HG02678 (cell line): ENCODE measurements around the gene PHLDB1.

ENCODE experiments used
- ATAC-seq: cut with Tn5 transposase; IDR thresholded peaks from one replicate; pipeline ENCODE4 v1.9.1; 2021; ENCODE audit warnings: mild to moderate bottlenecking, moderate library complexity; ENCODE audit not compliant: unreplicated experiment

Gene PHLDB1

DNA sequence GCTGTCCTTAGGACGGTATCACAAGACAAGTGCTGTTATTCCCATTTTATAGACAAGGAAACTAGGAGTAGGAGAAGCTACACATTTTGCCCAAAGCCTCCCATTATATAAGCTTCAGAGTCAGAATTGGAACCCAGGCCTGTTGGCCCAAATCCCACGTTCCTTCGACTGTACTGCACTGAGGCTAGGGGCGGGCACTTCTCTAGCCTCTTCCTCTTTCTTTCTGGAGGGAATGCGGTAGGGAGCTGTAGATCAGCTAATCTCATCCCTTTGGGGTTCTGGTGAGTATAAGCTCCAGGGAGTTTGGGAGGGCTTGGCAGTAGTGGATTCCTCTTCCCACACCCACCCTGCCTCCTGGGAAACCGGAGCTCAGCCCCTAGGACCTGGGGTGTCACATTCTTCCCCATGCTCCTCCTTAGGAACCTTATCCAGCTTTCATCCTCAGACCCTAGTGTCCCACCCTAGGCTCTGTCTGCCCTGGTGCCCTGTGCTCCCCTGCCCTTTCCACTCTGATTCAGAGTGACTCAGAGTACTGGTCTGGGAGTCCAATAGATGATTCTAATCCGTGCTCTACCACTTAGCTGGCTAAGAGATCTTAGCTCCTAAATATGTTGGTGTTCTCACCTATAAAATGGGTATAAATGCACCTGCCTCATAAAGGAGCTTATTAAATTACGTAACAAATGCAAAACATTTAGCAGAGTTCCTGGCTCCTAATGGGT, 29.3 kb downstream of the PHLDB1 start:
- no peak for ATAC-seq

DNA sequence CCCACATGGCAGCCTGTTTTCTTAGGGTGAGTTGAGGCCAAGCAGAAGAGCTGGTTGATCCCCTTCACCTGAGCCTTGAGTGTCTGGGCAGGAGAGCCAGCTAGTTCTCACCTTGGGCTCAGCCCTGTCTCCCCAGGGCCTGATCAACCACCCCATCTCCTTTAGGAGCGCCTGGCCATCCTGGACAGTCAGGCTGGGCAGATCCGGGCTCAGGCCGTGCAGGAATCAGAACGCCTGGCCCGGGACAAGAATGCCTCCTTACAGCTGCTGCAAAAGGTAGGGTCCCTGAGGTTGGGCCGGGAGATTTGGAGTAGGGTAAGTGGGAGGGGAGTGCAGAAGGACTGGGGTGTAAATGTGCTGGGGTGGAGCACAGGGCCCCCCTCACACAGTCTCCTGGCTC, 31.3 kb downstream of the PHLDB1 start:
- no peak for ATAC-seq

DNA sequence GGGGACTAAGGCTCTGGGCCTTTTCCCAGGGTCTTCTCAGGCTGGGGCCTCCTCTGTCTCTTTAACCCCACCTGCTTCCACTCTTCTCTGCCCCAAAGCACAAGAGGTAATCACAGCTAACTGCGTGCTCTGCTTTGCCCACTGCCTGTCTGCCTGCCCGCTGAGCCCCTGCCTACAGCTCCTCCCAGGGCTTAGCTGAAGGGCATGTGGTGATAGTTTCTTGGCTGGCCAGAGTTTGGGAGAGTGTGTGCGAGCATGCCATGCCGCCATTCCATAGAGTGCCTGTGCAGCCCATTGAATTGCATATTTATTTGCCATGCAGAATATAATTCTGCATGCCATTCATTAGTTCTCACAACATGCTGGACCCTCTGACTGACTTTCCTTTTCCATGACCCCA, 32.5 kb downstream of the PHLDB1 start:
- no peak for ATAC-seq

DNA sequence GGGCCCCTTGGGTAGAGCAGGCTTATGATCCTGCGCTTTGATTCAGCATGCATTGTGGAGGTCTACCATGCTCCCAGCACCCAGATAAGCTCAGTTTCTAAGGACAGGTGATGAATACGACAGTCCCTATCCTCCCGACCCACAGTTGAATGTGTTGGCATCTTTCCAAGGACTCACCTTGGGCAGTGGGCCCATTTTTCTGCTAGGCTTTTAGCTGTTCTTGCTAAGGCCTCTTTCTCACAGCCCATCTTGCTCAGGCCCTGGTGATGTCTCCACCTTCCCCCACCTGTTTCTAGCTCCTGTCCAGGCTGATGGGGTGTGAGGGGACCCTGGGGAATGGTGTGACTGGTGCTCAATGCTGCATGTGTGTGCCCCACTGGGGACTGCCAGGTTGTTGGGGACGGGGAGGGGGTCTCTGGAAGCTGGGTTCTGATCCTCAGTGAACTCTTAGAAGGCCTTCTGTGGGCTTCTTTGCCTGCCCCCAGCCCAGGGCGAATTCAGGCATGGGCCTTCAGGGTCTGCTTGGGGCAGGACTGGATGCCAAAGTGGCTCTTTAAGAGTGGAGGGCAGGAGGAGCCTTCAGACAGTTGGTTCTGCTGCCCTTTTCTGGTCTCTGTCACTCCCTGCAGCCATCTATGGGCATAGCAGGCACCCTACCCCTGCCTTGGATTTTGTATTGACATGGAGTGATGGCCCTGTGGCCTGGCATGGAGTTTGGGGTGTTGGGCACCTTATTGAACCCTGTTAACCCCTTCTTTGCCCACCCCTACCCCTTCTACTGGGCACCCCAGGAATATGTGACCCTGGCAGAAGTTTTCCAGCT, 33.1 kb downstream of the PHLDB1 start:
- ATAC-seq: no peak

DNA sequence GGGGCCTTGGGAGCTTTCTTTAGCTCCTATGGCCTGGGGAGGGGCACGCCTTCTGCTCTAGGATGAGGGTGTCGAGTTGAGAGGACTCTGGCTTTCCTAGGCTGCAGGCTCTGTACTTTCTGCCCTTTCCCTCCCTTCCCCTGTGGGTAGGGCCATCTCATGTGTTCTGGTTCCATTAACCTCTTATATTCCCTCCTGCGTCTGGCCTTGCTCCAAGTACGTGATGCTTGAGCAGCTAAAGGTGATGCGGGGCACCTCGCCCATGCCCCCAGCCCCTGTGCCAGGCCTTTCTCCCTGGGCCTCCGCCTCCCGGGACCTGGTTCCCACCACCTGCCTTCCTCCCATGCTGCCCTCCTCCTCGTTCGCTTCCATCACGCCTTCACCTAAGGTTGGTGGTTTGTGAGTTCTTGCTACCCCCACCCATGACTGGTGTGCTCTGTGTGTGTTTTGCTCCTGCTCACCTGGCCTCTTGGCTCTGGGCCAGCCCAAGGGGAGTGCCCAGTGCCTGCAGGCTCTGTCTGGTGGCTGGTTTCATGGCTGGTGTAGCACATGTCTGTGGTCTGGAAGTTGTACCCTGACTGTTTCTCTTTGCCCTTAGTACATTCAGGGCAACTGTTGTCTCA, 34.1 kb downstream of the PHLDB1 start:
- ATAC-seq: no peak

DNA sequence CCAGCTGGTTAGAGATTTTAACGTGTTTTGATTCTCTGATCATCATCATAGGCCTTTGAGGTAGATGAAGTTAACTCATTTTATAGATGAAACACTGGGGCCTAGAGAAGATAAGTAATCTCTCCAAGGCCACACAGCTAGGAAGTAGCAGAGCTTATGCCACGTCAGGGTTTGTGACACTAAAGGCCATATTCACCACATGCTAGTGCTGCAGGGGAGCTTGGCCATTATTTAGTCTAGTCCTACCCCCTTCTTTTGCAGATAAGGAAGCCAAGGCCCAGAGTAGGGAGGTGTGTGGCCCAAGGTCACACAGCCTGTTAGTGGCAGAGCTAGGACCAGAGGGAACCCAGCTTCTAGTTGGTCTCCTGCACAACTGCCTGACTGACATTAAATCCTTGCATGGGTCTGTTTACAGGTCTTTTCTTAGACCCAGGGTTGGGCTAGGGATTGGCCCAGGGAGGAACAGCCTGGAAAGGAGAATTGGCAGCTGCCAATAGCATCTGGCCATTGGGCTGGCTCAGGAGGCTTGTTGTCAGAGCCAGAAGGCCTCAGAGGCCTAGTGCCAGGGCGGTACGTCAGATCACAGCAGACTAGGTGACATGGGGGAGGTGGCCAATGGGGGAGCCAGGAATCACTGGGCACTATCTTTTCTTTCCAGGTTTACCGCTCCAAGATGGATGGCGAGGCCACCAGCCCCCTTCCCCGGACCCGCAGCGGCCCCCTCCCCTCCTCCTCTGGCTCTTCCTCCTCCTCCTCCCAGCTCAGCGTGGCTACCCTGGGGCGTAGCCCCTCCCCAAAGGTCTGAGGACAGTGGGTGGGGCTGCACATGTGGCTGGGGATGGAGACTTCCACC, 36.0 kb downstream of the PHLDB1 start:
- ATAC-seq: no peak

DNA sequence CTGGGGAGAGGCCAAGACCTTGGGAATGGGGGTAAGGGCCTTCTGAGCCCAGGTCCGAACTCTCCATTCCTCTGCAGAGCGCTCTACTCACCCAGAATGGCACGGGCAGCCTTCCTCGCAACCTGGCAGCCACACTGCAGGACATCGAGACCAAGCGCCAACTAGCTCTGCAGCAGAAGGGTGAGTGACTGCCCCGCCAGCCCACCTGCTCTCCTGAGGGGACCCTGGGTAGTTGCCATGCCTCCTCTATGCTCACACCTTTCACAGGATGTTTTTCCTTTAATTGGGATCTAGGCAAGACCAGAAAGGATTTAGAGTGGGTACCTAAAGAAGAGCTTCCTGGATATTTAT, 36.6 kb downstream of the PHLDB1 start:
- no peak for ATAC-seq

DNA sequence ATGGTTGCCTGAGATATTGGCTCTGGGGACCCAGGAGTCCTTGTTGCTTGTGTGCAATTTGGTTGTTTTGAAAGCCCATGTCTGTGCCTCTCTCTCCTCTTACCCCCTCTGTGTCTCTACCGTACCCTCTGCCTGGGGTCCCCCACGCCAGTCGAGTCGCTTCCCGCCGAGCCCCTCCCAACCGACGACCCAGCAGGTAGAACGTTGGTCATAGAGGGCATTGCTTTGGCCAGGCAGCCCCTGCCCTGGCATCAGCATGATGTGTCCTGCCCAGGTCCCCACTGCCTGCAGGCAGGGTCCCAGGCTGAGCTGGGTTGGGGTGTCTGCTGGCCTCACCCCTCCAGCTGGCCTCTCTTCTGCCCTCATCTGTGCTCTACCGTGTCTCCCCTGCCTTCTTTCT, 37.1 kb downstream of the PHLDB1 start:
- ATAC-seq: no peak

DNA sequence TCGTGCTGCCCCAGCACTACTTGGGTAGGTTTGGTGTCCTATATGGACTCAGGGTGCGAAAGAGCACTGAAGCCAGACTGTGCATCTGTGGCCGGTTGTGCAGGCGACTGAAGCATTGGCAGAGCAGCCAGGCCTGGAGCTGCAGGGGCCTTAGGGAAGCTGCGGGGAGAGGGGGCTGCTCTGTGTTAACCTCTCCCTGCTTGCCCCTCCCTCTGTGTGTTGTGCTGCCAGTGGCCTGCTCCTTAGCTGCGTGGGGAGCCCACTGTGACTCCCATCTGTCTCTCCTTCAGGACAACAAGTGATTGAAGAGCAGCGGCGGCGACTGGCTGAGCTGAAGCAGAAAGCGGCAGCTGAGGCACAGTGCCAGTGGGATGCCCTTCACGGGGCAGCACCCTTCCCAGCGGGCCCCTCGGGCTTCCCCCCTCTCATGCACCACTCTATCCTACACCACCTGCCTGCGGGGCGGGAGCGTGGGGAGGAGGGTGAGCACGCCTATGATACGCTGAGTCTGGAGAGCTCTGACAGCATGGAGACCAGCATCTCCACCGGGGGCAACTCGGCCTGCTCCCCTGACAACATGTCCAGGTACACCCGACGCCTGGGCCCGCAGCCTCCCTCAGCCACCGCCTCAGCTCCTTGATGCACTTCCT, 37.8 kb downstream of the PHLDB1 start:
- no peak for ATAC-seq

DNA sequence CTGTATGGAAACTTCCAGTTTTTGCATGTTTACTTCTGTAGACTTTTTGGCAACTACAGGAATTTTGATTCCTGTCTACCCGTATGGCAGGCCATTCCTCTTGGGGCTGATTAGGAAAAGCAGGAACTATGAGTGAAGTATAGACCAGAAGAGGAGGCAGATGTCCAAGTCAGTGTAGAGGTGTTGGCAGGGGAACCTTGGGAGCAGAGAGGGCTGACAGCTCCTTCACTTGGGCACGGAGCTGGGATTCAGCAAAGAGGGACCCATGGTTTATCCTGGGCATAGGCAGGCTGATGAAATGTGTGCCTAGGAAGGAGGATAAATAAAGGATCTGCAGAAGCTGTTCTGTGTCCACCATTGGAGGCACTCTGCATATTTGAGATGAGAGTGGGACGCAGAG, 39.0 kb downstream of the PHLDB1 start:
- no peak for ATAC-seq

DNA sequence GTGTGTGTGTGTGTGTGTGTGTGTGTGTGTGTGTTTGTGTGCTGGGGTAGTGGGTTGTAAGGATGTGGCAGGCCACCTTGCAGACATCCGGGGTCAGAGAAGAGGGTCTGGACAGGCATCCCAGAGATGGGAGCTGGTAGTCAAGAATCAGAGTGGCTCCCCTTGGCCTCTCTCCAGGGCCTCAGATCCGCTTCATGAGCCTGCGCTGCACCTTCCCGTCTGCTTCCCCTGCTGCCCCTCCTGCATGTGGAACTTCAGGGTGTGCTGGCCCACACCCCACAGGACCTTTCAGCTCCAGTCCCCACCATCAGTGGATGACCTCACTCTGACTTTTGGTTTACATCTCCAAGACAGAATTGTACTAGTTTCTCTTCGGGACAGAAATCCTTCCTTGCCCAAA, 40.9 kb downstream of the PHLDB1 start:
- ATAC-seq: no peak

DNA sequence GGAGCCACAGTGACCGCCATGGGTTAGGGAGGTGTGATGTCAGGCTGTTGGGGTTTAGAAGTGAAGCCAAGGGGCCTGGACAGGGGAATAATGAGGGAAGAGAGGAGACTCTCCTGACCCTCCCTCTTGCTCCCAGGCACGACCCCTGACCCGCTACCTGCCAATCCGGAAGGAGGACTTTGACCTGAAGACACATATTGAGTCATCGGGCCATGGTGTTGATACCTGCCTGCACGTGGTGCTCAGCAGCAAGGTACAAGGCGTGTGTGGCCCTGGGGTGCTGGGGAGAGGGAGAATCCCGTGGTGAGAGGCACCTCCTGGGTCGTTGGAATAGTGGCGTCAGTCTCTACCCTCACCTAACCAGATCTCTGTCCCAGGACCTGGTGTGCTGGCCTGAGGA, 42.5 kb downstream of the PHLDB1 start:
- no peak for ATAC-seq

DNA sequence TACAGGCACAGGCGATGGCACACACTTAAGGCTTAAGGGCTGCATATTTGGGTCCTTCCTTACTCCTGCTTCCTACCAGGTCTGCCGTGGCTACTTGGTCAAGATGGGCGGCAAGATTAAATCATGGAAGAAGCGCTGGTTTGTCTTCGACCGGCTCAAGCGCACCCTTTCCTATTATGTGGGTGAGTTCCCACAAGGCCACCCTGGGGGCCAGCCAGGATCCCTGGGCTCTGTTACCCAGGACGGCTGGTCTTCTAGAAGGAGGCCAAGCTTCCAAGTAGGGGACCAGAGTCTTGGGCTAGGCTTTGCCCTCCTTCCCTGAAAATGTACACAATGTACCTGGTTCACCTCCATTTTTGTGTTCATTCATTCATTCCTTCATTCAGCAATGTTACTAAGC, 43.0 kb downstream of the PHLDB1 start:
- ATAC-seq: no peak

DNA sequence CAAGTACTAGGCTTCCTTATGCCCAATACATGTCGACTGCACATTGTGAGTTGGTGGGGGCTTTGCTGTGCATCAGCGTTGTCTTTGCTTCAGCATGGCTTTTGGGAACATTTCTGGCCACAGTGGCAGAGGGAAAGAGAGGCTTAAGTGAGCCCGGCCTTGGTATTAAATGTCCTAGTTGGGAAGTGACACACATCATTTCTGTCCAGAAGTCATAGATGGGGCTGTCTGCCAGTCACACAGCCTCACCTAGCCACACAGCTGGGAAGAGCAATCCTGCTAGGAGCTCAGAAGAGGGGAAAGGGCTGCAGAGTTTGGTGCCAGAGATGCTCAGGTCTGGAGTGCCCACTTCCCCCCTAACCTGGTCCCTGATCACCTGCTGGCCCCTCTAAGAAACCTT, 44.4 kb downstream of the PHLDB1 start:
- no peak for ATAC-seq

DNA sequence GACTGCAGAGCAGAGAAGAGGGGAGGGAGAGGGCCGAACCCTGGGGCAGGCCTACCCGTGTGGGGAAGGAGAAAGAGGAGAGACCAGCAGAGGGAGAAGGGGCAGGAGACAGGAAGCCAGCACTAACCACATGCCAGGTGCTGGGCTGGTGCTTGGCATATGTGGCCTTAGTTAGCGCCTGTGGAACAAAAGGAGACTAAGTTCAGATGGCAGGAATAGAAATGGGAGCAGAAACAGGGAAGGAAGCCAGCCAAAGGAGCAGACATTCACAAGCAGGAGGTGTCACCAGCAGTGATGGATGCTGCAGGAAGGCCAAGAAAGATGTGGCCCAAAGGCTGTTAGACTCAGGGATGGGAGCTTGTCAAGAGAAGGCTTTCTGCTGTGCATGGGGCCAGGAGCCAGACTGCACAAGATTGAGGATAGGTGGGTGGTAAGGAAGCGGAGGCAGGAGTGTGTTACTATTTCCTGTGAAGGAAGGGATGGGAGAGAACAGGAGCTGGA, 45.3 kb downstream of the PHLDB1 start:
- no peak for ATAC-seq

DNA sequence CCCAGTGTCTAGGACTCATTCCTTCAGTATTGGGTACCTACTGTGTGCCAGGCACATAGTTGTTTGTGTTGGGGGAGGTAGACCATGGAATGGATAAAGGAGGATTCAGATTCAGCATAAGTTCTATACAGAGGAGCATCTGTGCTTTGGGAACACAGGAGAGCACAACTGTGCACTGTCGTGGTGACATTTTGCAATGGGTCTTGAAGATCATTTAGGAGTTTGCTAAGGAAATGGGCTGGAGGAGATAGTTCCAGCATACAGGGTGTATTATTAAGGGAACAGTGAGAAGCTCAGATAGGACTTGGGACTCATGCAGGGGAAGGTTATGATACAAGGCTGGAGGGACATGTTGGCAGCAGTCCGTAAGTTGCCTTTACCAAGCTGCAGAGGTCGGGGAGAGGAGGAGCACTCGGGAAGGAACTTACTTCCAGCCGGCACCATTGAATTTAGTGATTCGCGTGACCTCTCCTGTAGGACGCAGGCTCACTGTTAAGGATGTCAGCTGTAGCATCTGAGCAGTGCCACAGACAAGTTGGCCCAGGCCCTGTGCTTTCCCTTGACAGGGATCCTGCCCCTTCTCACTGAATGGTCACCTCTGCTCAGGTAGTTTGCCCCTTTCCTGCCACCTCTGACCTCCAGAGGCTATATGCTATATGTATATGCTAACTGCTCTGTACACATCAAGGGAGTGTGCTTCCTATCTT, 46.4 kb downstream of the PHLDB1 start:
- no peak for ATAC-seq

DNA sequence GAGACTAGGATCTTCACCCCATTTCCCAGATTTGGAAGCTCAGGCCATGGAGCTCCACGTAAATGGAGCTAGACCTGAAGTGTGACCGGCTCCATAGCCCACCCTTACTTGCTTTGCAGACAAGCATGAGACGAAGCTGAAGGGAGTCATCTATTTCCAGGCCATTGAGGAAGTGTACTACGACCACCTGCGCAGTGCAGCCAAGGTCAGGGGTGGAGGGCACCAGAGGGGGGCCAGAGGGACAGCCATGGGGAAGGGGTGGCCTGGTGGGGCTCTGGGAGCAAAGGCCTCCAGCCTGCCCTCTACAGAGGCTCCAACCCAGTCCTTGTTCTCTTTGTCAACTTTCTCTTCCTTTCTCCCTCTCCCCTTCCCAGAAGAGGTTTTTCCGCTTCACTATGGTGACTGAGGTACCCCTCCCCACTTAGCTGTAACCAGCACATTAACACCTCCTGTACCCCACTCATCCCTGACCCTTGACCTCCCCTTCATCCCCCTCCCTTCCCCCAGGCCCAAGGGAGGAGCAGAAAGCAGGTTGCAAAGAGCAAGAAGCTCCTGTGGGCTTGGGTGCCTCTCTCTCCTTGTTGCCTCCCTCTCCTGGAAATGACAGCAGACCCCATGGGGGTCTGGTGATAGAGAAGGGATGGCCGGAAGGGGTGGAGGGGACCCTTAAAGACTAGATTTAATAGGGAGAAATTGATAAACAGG, 48.2 kb downstream of the PHLDB1 start:
- no peak for ATAC-seq

DNA sequence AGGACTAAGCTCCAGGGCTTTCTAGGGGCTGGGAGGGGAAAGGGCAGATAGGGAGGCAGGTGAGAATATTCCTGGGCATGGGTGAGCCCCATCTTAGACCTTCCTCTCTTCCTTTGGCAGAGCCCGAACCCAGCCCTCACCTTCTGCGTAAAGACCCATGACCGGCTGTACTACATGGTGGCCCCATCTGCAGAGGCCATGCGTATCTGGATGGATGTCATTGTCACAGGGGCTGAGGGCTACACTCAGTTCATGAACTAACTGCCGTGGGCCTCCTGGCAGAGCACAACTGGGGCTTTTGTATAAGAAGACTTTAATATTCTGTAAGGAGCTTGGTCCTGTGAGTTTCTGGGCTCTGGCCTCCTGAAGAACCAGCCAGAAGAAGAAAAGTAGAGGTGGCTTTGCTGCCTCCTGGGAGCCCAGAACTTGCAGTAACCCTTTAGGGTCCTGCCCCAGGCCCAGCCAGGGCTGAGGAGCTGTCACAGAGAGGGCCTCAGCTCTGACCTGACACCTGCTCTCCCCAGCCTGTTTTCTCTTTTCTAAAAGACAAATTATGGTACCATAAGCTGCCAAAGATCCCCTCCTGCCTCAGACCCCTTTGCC, 49.2 kb downstream of the PHLDB1 start:
- ATAC-seq: no peak

DNA sequence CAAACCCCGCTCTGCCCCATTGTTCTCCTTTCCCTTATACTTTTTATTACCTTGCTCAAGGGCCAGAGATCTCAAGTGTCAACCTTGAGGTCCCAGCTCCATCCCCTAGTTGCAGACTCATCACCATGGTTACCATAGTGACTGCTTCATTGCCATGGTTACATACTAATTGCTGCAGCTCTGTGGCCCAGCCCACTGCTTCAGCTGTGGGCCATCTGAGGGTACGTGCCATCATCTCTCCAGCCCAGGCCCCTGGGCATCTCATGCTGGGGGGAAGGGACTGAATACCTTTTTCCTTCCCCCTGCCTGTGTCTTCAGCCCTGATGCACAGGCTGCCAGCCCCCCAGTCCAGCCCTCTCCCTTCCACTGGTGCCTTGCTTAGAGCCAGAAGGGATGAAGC, 49.8 kb downstream of the PHLDB1 start:
- no peak for ATAC-seq
